ENCODE data around the gene SOCS3.
A peak's percentile ranks its signal among the peaks of the same experiment; 100 is the strongest.
"Not testable (repeated sequence)": the region's sequence is repeated elsewhere in the genome, so short reads cannot be mapped to it uniquely, and the experiment has no call there.

The SOCS3 gene

GRCh38 chr17:78316867-78317789 is 42.7 kb downstream of the SOCS3 start:
- no peaks in the 10 kb centered on the region for H3K9me3 ChIP-seq (ENCODE audit: control insufficient read depth in 2 of 2, low read length in 2 of 2)
- H3K9ac ChIP-seq (ENCODE audit: low read length in 2 of 2), result no peak overlapping the region
- peaks cover 39% of the 10 kb centered on the region for H3K4me1 ChIP-seq (ENCODE audit: control insufficient read depth, insufficient read depth, low read length)
- H3K4me3 ChIP-seq (ENCODE audit: low read length in 2 of 2), result no peak overlapping the region
- no peaks in the 10 kb centered on the region for H3K27me3 ChIP-seq (ENCODE audit: control insufficient read depth in 1 of 2, insufficient read depth in 2 of 2, low read length in 2 of 2)
- H3K27ac ChIP-seq (ENCODE audit: low read length), result peak overlapping the region; percentile 55
- H3K36me3 ChIP-seq (ENCODE audit: control insufficient read depth in 2 of 2, insufficient read depth in 2 of 2, low read length in 2 of 2), result no peaks in the 10 kb centered on the region

- H3K9me3 ChIP-seq (ENCODE audit: control insufficient read depth in 2 of 2, low read length in 2 of 2), result no peaks in the 10 kb centered on the region
- no peaks in the 10 kb centered on the region for H3K27me3 ChIP-seq (ENCODE audit: control insufficient read depth in 1 of 2, insufficient read depth in 2 of 2, low read length in 2 of 2)
- H3K4me3 ChIP-seq (ENCODE audit: low read length in 2 of 2), result peak overlapping the region in 1 of 2 donors; percentile 22
- no peaks in the 10 kb centered on the region for H3K36me3 ChIP-seq (ENCODE audit: control insufficient read depth in 2 of 2, insufficient read depth in 2 of 2, low read length in 2 of 2)
- peak overlapping the region; percentile 55 for H3K27ac ChIP-seq (ENCODE audit: low read length)
- peak overlapping the region; percentile 36 to 64 for H3K9ac ChIP-seq (ENCODE audit: low read length in 2 of 2)
- H3K4me1 ChIP-seq (ENCODE audit: control insufficient read depth, insufficient read depth, low read length), result peaks cover 39% of the 10 kb centered on the region
These were observed 43.6 kb downstream of the SOCS3 start for GRCh38 chr17:78316115-78316866.

GRCh38 chr17:78315355-78316114 is 44.3 kb downstream of the SOCS3 start:
- Histone ChIP-seq H3K27ac (ENCODE audit: low read length) (peak overlapping the region; percentile 55), H3K36me3 (ENCODE audit: control insufficient read depth in 2 of 2, insufficient read depth in 2 of 2, low read length in 2 of 2) (no peaks in the 10 kb centered on the region), H3K9ac (ENCODE audit: low read length in 2 of 2) (peak overlapping the region; percentile 29 to 64), H3K9me3 (ENCODE audit: control insufficient read depth in 2 of 2, low read length in 2 of 2) (no peaks in the 10 kb centered on the region), H3K4me3 (ENCODE audit: low read length in 2 of 2) (peak overlapping the region; percentile 22 to 31), H3K27me3 (ENCODE audit: control insufficient read depth in 1 of 2, insufficient read depth in 2 of 2, low read length in 2 of 2) (no peaks in the 10 kb centered on the region), H3K4me1 (ENCODE audit: control insufficient read depth, insufficient read depth, low read length) (peaks cover 39% of the 10 kb centered on the region)

GRCh38 chr17:78314683-78315354 is 45.1 kb downstream of the SOCS3 start:
- Histone ChIP-seq H3K4me1 (ENCODE audit: control insufficient read depth, insufficient read depth, low read length) (peaks cover 39% of the 10 kb centered on the region), H3K9ac (ENCODE audit: low read length in 2 of 2) (peak overlapping the region; percentile 29 to 54)

GRCh38 chr17:78313735-78314648 is 45.9 kb downstream of the SOCS3 start:
- Histone ChIP-seq H3K4me3 (ENCODE audit: low read length in 2 of 2) (peak overlapping the region; percentile 65 to 69), H3K27ac (ENCODE audit: low read length) (peak overlapping the region; percentile 24), H3K27me3 (ENCODE audit: control insufficient read depth in 1 of 2, insufficient read depth in 2 of 2, low read length in 2 of 2) (no peaks in the 10 kb centered on the region), H3K9me3 (ENCODE audit: control insufficient read depth in 2 of 2, low read length in 2 of 2) (no peaks in the 10 kb centered on the region), H3K36me3 (ENCODE audit: control insufficient read depth in 2 of 2, insufficient read depth in 2 of 2, low read length in 2 of 2) (no peaks in the 10 kb centered on the region), H3K4me1 (ENCODE audit: control insufficient read depth, insufficient read depth, low read length) (peaks cover 39% of the 10 kb centered on the region), H3K9ac (ENCODE audit: low read length in 2 of 2) (peak overlapping the region; percentile 54 to 69)

More at GRCh38 chr17:78314683-78315354, 45.1 kb downstream of the SOCS3 start:
- peak overlapping the region in 1 of 2 donors; percentile 31 for H3K4me3 ChIP-seq (ENCODE audit: low read length in 2 of 2)
- H3K27ac ChIP-seq (ENCODE audit: low read length), result peak overlapping the region; percentile 55
- no peaks in the 10 kb centered on the region for H3K9me3 ChIP-seq (ENCODE audit: control insufficient read depth in 2 of 2, low read length in 2 of 2)
- no peaks in the 10 kb centered on the region for H3K27me3 ChIP-seq (ENCODE audit: control insufficient read depth in 1 of 2, insufficient read depth in 2 of 2, low read length in 2 of 2)
- no peaks in the 10 kb centered on the region for H3K36me3 ChIP-seq (ENCODE audit: control insufficient read depth in 2 of 2, insufficient read depth in 2 of 2, low read length in 2 of 2)

- H3K27ac ChIP-seq (ENCODE audit: low read length); H3K36me3 ChIP-seq (ENCODE audit: control insufficient read depth in 2 of 2, insufficient read depth in 2 of 2, low read length in 2 of 2); H3K9ac ChIP-seq (ENCODE audit: low read length in 2 of 2); H3K9me3 ChIP-seq (ENCODE audit: control insufficient read depth in 2 of 2, low read length in 2 of 2); H3K4me3 ChIP-seq (ENCODE audit: low read length in 2 of 2); H3K27me3 ChIP-seq (ENCODE audit: control insufficient read depth in 1 of 2, insufficient read depth in 2 of 2, low read length in 2 of 2): not testable (repeated sequence)
- H3K4me1 ChIP-seq (ENCODE audit: control insufficient read depth, insufficient read depth, low read length), result peaks cover 13% of the 10 kb centered on the region
These were observed 50.1 kb downstream of the SOCS3 start for GRCh38 chr17:78309659-78310255.

GRCh38 chr17:78307887-78308638 is 51.8 kb downstream of the SOCS3 start:
- no peaks in the 10 kb centered on the region for H3K4me1 ChIP-seq (ENCODE audit: control insufficient read depth, insufficient read depth, low read length)
- H3K9me3 ChIP-seq (ENCODE audit: control insufficient read depth in 2 of 2, low read length in 2 of 2), result peaks cover 0 to 7% of the 10 kb centered on the region in 2 donors
- no peak overlapping the region for H3K27ac ChIP-seq (ENCODE audit: low read length)
- H3K27me3 ChIP-seq (ENCODE audit: control insufficient read depth in 1 of 2, insufficient read depth in 2 of 2, low read length in 2 of 2), result no peaks in the 10 kb centered on the region
- no peak overlapping the region for H3K9ac ChIP-seq (ENCODE audit: low read length in 2 of 2)
- no peak overlapping the region for H3K4me3 ChIP-seq (ENCODE audit: low read length in 2 of 2)
- no peaks in the 10 kb centered on the region for H3K36me3 ChIP-seq (ENCODE audit: control insufficient read depth in 2 of 2, insufficient read depth in 2 of 2, low read length in 2 of 2)

- Histone ChIP-seq H3K4me3 (ENCODE audit: low read length in 2 of 2) (no peak overlapping the region), H3K27ac (ENCODE audit: low read length) (no peak overlapping the region), H3K4me1 (ENCODE audit: control insufficient read depth, insufficient read depth, low read length) (no peaks in the 10 kb centered on the region), H3K36me3 (ENCODE audit: control insufficient read depth in 2 of 2, insufficient read depth in 2 of 2, low read length in 2 of 2) (no peaks in the 10 kb centered on the region), H3K9ac (ENCODE audit: low read length in 2 of 2) (no peak overlapping the region), H3K27me3 (ENCODE audit: control insufficient read depth in 1 of 2, insufficient read depth in 2 of 2, low read length in 2 of 2) (no peaks in the 10 kb centered on the region), H3K9me3 (ENCODE audit: control insufficient read depth in 2 of 2, low read length in 2 of 2) (peaks cover 0 to 7% of the 10 kb centered on the region in 2 donors)
These were observed 53.0 kb downstream of the SOCS3 start for GRCh38 chr17:78306913-78307312.
